Activated naive CD8-positive, alpha-beta T cell treated with anti-CD3 and anti-CD28 coated beads for 36 hours (primary cell): ENCODE measurements around the gene PTPRN2. TPM values are rescaled to one million over a fixed set of nuclear protein-coding genes. Genes with fewer than 3 reads are reported as not detected.
"Not testable (repeated sequence)": the region's sequence is repeated elsewhere in the genome, so short reads cannot be mapped to it uniquely, and the experiment has no call there.

Experiments
- DNase-seq: peaks from one replicate; pipeline ENCODE4 v3.0.0; 2021
- H3K27ac Mint-ChIP-seq: one replicate; pipeline ENCODE4 v1.8.0; 2022; ENCODE audit warnings: mild to moderate bottlenecking, moderate library complexity, mixed read lengths
- H3K27me3 Mint-ChIP-seq: one replicate; pipeline ENCODE4 v1.8.0; 2022; ENCODE audit warnings: mild to moderate bottlenecking, mixed read lengths
- H3K36me3 Mint-ChIP-seq: one replicate; pipeline ENCODE4 v1.8.0; 2021; ENCODE audit warnings: mild to moderate bottlenecking, mixed read lengths
- H3K4me1 Mint-ChIP-seq: one replicate; pipeline ENCODE4 v1.8.0; 2021; ENCODE audit warnings: mixed read lengths
- H3K4me3 Mint-ChIP-seq: one replicate; pipeline ENCODE4 v1.8.0; 2022; ENCODE audit warnings: mild to moderate bottlenecking, moderate library complexity, mixed read lengths
- H3K9me3 Mint-ChIP-seq: one replicate; pipeline ENCODE4 v1.8.0; 2022; ENCODE audit warnings: mixed read lengths
- total RNA-seq, 2 experiments: library from RNA; stranded (reverse); gene quantifications; one replicate each; pipeline ENCODE4 v1.2.3, GENCODE V29; 2021

The PTPRN2 gene
- total RNA-seq, 2 experiments from 2014 or later = 0.72 to 0.74 TPM

DNA sequence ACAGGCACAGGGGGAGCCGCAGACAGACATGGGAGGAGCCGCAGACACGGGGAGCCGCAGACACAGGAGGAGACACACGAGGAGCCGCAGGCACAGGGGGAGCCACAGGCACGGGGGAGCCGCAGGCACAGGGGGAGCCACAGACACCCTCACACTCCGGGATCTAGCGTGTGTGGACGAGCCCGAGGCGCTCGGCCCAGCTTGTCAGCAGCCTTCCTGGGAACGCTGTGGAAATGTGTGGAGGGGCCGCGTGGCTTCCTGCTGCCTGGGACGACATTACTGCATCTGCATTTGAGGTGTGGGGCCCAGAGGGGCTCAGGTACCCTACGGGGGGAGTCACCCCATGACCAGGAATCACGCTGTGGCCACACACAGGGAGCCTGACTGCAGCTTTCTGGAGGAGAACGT, 313.2 kb downstream of the PTPRN2 start:
- Mint-ChIP-seq H3K4me1 (no peaks in the 10 kb centered on the region), H3K27ac (no peak overlapping the region), H3K9me3 (no peaks in the 10 kb centered on the region), H3K27me3 (no peaks in the 10 kb centered on the region), H3K36me3 (no peaks in the 10 kb centered on the region), H3K4me3 (no peak overlapping the region)
- no peak for DNase-seq

DNA sequence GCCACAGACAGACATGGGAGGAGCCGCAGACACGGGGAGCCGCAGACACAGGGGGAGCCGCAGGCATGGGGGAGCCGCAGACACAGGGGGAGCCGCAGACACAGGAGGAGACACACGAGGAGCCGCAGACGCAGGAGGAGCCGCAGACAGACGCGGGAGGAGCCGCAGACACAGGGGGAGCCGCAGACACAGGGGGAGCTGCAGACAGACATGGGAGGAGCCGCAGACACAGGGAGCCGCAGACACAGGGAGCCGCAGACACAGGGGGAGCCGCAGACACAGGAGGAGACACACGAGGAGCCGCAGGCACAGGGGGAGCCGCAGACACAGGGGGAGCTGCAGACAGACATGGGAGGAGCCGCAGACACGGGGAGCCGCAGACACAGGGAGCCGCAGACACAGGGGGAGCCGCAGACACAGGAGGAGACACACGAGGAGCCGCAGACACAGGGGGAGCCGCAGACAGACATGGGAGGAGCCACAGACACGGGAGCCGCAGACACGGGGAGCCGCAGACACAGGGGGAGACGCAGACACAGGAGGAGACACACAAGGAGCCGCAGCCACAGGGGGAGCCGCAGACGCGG, 313.8 kb downstream of the PTPRN2 start:
- H3K27ac Mint-ChIP-seq, H3K4me1 Mint-ChIP-seq, H3K36me3 Mint-ChIP-seq, DNase-seq, H3K9me3 Mint-ChIP-seq, H3K27me3 Mint-ChIP-seq, H3K4me3 Mint-ChIP-seq: not testable (repeated sequence)

DNA sequence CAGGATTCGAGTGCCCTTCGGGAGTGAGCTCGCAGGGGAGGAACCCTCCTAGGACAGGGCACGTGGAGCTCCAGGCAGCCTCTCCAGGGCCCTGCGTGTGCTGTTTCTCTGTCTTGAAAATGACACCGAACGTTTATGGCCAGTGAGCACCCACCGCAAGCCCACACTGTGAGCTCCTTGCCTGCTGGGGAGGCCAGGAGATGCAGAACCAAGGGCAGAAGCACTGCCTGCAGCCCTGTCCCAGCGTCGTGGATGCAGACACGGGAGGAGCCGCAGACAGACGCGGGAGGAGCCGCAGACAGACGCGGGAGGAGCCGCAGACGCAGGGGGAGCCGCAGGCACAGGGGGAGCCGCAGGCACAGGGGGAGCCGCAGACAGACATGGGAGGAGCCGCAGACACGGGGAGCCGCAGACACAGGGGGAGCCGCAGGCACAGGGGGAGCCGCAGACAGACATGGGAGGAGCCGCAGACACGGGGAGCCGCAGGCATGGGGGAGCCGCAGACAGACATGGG, 314.4 kb downstream of the PTPRN2 start:
- Mint-ChIP-seq H3K36me3 (no peaks in the 10 kb centered on the region), H3K27me3 (no peaks in the 10 kb centered on the region), H3K27ac (no peak overlapping the region), H3K4me1 (no peaks in the 10 kb centered on the region), H3K4me3 (no peak overlapping the region), H3K9me3 (no peaks in the 10 kb centered on the region)
- no peak for DNase-seq

DNA sequence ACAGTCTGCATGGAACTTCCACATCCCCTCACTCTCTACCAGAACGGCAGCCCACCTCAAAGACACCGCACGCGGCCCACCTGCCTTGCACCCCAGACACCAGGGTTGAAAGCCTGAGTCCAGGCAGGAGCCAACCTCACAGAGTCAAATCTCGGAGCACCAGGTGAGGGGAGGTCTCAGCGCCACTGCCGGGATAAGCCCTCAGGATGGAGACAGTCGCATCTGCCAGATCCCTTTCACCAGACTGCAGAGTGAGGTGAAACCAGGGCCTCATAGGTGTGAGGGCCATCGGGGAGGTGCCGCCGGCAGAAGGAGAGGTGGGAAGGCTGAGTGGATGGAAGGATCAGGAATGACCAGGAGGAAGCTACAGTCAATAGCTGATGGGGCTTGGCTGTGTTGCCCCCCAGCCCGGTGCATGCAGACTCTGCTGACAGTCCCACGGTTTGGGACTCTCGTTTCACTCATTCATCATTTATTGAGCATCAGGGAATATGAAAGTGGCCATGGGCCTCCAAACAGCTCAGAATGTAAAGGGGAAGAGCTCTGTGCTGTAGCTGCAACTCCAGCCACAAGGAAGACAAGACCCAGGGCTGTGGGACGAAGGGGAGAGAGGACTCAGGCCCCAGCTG, 315.0 kb downstream of the PTPRN2 start:
- Mint-ChIP-seq H3K4me3 (no peak overlapping the region), H3K27ac (no peak overlapping the region), H3K4me1 (no peaks in the 10 kb centered on the region), H3K27me3 (no peaks in the 10 kb centered on the region), H3K36me3 (no peaks in the 10 kb centered on the region), H3K9me3 (no peaks in the 10 kb centered on the region)
- no peak for DNase-seq

DNA sequence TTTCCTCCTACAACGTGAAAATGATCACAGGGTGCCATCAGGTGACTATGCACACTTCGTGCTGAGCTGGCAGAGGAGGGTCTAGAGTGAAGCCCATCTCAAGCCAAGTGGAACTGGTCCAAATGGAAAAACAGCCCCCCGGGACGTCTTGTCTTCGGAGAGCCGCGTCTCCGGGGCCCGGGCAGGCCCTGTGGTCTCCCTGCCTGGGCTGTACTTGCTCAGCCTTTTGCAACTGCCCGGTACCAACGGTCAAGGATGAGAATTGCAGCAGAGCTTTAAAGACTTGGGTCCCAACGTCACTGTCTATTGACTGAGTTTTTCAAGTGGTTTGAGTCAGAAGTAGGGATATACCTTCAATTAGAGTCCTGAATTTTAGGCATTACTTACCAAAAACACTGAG, 315.5 kb downstream of the PTPRN2 start:
- Mint-ChIP-seq H3K4me1 (no peaks in the 10 kb centered on the region), H3K4me3 (no peak overlapping the region), H3K36me3 (no peaks in the 10 kb centered on the region), H3K9me3 (no peaks in the 10 kb centered on the region), H3K27ac (no peak overlapping the region), H3K27me3 (no peaks in the 10 kb centered on the region)
- no peak for DNase-seq

DNA sequence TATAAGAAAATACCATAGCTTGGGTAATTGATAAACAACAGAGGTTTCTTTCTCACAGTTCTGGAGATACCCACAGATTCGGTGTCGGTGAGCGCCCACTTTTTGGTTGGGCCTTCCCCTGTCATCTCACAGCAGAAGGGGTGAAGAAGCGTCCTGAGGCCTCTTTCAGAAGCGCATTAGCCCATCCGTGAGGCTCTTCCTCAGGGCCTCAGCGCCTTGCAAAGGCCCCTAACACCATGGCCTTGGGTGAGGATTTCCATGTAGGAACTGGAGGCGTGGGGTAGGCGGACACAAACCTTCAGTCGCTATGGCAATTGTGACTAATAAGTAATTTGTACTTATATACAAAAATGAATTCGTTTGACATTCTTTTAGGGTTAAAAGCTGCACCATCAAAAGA, 316.0 kb downstream of the PTPRN2 start:
- no peaks in the 10 kb centered on the region for H3K27me3 Mint-ChIP-seq
- DNase-seq = no peak
- H3K4me1 Mint-ChIP-seq = no peaks in the 10 kb centered on the region
- H3K9me3 Mint-ChIP-seq = no peaks in the 10 kb centered on the region
- no peaks in the 10 kb centered on the region for H3K36me3 Mint-ChIP-seq
- H3K4me3 Mint-ChIP-seq = no peak overlapping the region
- no peak overlapping the region for H3K27ac Mint-ChIP-seq

DNA sequence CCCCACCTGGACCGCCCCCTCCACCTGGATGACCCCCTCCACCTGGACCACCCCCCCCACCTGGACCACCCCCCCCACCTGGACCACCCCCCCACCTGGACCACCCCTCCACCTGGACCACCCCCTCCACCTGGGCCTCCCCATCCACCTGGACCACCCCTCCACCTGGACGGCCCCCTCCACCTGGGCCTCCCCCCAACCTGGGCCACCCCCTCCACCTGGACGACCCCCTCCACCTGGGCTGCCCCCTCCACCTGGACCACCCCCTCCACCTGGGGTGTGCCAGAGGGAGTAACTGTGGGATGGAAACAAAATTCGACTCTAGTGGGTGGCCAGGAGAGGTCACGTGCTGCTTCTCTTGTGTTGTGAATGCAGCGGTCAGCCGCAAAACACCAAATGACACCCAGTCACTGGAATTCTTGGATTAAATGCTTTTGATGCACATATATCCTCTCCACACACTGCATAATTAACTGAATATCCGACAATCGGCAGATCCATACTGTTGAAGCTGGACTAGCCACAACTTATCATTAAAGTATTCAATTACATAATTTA, 316.7 kb downstream of the PTPRN2 start:
- Mint-ChIP-seq H3K9me3 (no peaks in the 10 kb centered on the region), H3K27ac (no peak overlapping the region), H3K36me3 (no peaks in the 10 kb centered on the region), H3K4me3 (no peak overlapping the region), H3K27me3 (no peaks in the 10 kb centered on the region), H3K4me1 (no peaks in the 10 kb centered on the region)
- no peak for DNase-seq

DNA sequence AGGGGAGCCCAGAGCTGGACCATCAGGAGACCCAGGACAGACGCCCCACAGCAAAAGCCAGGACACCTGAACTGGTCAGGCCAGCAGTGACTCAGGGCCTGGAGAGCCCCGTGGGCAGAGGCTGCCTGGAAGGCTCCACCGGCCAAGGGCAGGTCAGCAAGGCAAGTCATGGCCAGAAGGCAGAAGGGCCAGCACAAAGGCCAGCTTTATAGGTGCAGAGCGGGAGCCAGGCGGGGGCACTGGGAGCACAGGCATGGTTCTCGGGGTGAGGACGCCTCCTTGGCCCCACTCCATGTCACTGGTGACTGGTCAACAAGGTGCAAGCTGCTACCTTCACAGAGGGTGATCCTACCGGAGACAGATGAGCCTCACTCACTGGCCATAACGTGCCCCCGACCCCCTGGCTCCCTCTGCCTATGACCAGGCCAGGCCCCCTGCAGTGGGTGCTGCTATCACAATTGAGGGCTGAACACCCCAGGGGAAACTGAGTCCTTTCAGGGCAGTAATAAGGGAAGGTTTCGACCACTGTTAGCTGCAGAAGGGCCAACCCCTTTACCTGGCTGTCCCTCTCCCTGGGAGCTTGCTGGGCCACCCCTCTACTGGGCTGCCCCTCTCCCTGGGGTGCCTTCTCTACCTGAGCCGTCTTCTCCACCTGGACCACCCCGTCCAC, 317.4 kb downstream of the PTPRN2 start:
- no peaks in the 10 kb centered on the region for H3K4me1 Mint-ChIP-seq
- H3K36me3 Mint-ChIP-seq = no peaks in the 10 kb centered on the region
- no peak overlapping the region for H3K4me3 Mint-ChIP-seq
- DNase-seq = no peak
- no peaks in the 10 kb centered on the region for H3K27me3 Mint-ChIP-seq
- no peaks in the 10 kb centered on the region for H3K9me3 Mint-ChIP-seq
- H3K27ac Mint-ChIP-seq = no peak overlapping the region

DNA sequence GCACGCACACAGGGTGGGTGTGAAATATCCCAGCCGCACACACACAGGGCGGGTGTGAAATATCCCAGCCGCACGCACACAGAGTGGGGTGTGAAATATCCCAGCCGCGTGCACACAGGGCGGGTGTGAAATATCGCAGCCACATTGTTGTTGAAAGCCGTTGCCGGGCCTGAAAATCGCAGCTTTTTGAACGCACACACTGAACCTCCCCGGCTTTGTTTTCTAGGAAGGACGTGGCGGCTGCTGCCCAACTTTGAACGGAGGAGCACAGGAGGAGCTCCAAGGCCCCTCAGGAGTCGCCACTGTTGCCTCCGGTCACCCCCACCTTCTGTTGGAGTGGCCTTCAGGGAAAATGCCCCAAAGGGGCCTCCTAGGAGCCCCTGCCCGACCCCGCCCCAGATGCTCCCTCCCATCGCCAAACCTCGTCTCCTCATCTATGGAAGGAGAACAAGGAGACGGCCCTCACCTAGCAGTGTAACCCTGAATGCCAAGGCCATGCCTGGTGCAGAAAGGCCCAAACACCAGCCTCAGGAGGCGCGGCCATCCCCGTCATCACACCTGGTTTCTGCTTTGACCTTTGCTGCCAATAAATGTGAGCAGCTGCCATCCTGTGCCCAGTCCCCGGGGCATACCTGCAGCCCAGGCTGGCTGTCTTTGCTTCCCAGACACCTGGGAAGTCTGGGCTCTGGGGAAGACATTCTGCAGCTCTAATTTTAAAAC, 318.6 kb downstream of the PTPRN2 start:
- Mint-ChIP-seq H3K4me3 (no peak overlapping the region), H3K4me1 (no peaks in the 10 kb centered on the region), H3K27me3 (no peaks in the 10 kb centered on the region), H3K9me3 (no peaks in the 10 kb centered on the region), H3K36me3 (no peaks in the 10 kb centered on the region), H3K27ac (no peak overlapping the region)
- DNase-seq = no peak

DNA sequence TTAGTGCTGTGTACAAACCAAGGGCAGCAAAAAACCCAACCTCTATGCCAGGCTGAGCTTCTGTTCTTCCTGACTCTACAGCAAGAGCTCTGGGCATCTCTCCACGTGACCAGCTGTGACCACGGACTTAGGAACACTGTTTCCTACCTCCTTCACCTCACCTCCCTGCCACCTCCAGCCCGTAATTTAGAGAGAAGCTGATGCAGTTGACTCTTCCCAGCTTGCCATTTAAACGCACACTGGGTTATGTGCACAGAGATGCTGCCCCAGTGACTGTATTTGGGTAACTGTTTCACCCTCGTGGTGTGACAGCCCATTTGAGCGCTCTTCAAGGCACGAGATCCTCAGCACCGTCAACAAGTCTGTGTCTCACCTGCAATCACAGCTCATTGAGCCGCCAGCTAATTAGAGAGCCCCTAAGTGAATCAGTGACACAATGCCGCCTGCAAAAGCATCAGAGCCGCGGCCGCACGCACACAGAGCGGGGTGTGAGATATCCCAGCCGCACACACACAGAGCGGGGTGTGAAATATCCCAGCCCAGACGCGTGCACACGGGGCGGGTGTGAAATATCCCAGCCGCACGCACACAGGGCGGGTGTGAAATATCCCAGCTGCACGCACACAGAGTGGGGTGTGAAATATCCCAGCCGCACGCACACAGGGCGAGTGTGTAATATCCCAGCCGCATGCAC, 319.7 kb downstream of the PTPRN2 start:
- Mint-ChIP-seq H3K27me3 (no peaks in the 10 kb centered on the region), H3K9me3 (no peaks in the 10 kb centered on the region), H3K4me1 (no peaks in the 10 kb centered on the region), H3K4me3 (no peak overlapping the region), H3K36me3 (no peaks in the 10 kb centered on the region), H3K27ac (no peak overlapping the region)
- DNase-seq = no peak

DNA sequence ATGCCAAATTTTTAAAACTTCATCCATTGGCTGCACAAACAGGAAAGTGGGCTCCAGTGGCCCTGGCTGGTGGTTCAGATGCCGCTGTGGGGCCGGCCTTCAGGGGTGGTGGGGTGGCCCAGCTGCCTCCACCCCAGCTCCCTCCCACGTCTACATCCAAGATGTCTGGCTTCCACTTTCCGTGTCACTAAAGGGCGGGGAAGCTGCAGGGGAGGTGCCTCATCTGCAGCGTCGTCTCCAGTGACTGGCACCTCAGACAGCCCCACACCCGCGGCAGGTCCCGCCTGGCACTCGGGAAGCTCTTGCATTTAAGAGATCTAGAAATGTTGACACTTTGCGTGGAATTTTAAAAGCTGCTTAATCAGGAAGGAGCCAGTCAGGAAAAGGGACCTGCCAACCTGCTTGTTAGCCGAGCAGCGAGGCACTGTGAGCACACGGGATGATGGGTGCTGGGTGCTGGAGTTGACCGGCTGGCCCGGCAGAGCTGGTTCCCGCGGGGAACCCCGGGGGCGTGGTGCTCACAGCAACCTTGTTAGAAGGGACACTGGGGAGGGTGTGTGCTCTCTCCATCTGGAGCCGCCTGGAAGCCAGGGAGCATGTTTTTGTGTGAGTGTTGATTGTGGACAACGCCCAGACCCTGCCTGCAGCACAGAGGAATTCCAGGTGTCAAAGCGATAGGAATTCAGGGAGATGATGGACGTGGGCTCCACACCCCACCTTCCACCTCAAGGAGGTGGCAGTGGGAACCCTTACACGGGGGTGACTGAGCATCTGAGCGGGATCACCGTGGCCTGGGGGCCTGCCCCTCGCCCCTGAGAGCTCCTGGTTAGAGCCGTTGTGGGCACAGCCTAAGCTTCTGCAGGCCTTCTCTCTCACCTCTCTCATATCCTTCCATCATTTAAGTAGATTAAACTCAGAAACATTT, 320.5 kb downstream of the PTPRN2 start:
- DNase-seq = no peak
- H3K4me3 Mint-ChIP-seq = no peak overlapping the region
- no peaks in the 10 kb centered on the region for H3K9me3 Mint-ChIP-seq
- no peaks in the 10 kb centered on the region for H3K27me3 Mint-ChIP-seq
- no peaks in the 10 kb centered on the region for H3K36me3 Mint-ChIP-seq
- no peaks in the 10 kb centered on the region for H3K4me1 Mint-ChIP-seq
- no peak overlapping the region for H3K27ac Mint-ChIP-seq

DNA sequence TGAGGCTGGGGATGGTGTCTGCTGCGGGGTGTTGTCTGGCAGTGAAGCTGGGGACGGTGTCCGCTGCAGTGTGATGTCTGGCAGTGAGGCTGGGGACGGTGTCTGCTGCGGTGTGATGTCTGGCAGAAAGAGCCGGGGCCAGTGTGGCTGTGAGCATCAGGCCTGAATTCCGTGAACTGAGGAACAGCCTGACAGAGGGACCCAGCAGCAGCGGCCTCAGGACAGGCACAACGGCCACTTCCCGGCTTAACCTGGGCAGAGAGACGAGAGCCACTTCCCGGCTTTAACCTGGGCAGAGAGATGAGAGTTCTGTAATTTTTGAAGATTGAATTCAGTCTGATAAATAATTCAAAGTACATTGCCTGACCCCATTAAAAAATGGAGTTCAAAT, 321.2 kb downstream of the PTPRN2 start:
- DNase-seq = no peak
- Mint-ChIP-seq H3K36me3 (no peaks in the 10 kb centered on the region), H3K27me3 (no peaks in the 10 kb centered on the region), H3K4me3 (no peak overlapping the region), H3K27ac (no peak overlapping the region), H3K9me3 (no peaks in the 10 kb centered on the region), H3K4me1 (no peaks in the 10 kb centered on the region)

DNA sequence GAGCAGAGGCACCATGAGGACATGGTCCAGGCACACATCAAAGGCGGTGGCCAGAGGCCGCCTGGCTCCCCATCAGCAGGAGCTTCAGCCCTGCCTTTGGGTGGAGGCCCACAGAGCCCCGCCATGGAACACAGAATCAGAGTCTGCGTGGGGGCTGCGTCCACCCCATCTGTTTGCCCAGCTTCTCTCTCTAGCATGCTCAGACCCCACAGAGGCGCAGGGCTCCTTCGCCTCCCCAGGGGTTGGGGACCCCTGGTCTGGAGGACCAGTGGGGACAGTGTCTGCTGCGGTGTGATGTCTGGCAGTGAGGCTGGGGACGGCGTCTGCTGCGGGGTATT, 321.9 kb downstream of the PTPRN2 start:
- no peak for DNase-seq

More for the DNA sequence above, 321.9 kb downstream of the PTPRN2 start:
- Mint-ChIP-seq H3K27me3 (no peaks in the 10 kb centered on the region), H3K27ac (no peak overlapping the region), H3K4me3 (no peak overlapping the region), H3K4me1 (no peaks in the 10 kb centered on the region), H3K9me3 (no peaks in the 10 kb centered on the region), H3K36me3 (no peaks in the 10 kb centered on the region)
